ENCODE results near the gene MLYCD.

MLYCD gene

GRCh38 chr16:83958137-83958845, 59.4 kb downstream of the MLYCD start:
- DNase-seq: no peak

DNA sequence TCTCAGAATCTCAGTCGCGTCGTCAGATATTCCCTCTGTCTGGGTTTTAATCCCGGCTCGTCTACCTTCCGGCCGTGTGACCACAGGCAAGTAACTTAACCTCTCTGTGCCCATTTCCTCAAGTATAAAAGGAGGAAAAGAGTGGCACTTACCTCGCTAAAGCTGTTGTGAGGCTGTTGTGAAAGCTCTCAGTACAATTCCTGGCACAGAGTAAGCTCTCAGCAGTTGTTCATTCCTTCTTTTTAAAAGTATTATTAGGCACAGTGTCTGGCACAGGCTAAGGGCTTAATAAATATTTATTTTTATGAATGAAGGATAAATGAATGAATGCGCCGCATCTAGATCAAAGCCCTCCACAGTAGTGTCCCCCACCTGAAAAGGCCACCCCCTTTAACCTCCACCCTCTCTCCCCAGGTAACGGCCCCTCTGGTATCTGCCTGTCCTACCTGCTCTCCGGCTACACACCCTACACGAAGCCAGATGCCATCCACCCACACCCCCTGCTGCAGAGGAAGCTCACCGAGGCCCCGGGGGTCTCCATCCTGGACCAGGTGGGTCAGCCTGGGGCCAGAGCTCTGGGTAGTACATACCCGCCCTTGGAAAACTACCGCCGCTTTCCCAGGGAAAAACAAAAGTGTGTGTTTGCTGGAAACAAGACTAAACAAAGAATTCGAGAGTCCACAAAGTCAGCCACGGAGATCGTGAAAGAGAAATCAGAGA, 60.1 kb downstream of the MLYCD start:
- no peak for DNase-seq

- DNase-seq: no peak
These were observed 60.9 kb downstream of the MLYCD start for GRCh38 chr16:83959656-83960434.

- DNase-seq: no peak
These were observed 61.8 kb downstream of the MLYCD start for GRCh38 chr16:83960521-83961249.

DNA sequence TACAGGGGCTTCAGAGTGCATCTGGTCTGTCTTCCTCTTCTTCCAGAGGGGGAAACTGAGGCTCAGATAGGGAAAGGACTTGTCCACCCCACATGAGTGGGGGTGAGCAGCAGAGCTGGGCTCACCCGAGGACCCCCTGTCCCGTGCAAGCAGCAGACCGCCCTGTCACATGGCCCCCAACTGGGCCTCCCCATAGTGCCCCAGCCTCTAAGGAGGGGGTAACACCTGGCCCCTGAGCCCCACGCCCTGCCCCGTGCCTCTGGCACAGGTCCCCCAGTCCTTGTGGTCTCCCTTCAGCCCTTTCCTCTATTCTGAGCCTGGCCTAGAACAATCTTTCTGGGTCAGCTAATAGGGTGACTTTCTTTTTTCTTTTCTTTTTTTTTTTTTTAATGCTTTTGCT, 62.7 kb downstream of the MLYCD start:
- no peak for DNase-seq

DNA sequence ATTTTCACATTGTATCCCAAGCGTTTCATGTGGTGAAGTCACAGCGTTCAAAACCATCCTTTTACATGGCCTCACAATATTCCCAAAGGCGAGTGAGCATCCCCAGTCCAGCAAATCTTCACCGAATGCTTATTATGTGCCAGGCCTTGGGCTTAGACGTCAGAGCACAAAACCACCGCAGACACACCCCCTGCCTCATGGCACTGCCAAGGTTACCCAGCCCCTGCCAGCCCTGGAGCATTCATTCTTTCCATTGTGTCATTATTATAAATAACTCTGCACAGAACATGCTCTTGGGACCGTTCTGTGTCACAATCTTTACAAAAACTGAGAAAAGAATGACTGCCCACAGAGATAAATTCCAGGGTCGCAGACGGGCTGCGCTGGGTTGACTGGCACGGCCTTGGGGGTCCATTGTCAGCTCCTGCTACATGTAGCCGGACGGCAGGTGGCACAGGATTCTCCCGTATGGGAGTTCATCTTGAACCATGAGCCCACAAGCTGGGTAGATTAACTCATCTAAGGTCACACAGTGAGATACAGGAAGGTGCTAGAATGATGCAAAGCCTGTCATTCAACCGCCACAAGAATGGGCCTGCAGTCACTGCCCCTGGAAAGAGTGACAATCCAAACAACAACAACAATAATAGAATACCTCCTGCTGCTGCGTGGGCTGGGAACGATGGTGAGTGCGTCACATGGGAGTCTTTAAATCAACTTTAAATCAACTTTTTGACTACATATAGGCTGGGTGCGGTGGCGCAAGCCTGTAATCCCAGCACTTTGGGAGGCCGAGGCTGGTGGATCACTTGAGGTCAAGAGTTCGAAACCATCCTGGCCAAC, 64.6 kb downstream of the MLYCD start:
- no peak for DNase-seq

- DNase-seq: no peak
These were observed 65.9 kb downstream of the MLYCD start for GRCh38 chr16:83964684-83965443.

DNA sequence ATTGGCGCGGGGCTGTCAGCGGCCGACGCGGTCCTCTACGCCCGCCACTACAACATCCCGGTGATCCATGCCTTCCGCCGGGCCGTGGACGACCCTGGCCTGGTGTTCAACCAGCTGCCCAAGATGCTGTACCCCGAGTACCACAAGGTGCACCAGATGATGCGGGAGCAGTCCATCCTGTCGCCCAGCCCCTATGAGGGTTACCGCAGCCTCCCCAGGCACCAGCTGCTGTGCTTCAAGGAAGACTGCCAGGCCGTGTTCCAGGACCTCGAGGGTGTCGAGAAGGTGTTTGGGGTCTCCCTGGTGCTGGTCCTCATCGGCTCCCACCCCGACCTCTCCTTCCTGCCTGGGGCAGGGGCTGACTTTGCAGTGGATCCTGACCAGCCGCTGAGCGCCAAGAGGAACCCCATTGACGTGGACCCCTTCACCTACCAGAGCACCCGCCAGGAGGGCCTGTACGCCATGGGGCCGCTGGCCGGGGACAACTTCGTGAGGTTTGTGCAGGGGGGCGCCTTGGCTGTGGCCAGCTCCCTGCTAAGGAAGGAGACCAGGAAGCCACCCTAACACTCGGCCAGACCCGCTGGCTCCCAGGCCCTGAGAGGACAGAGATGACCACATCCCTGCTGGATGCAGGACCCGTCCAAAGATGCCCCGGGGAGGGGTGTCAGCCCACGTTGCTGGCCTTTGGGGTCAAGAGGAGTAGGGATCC, 66.7 kb downstream of the MLYCD start:
- DNase-seq: no peak

DNA sequence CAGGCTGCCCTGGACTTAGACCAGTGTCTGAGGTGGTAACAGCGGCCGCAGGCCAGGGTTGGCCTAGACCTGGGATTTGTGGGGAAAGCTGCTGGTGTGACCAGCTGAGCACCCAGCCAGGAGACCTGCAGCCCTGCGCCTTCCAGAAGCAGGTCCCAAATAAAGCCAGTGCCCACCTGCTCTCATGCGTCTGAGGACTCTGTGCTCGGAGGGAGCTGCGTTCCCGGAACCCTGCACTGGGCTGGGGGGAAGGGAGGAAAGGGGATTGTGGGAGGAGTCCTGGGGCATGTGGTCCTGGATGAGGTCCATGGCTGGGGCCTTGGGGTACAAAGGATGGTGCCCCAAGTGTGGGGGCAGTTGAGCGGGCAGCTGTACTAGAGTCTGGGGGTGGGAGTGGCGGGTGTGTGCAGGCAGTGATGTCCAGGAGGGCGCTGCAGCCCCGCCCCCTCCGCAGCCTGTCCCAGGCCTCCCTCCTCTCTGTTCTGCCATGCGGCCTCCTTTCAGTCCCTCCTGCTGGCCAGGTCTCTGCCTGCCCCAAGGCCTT, 67.3 kb downstream of the MLYCD start:
- DNase-seq: no peak

GRCh38 chr16:83967091-83967490, 68.2 kb downstream of the MLYCD start:
- DNase-seq: no peak

DNA sequence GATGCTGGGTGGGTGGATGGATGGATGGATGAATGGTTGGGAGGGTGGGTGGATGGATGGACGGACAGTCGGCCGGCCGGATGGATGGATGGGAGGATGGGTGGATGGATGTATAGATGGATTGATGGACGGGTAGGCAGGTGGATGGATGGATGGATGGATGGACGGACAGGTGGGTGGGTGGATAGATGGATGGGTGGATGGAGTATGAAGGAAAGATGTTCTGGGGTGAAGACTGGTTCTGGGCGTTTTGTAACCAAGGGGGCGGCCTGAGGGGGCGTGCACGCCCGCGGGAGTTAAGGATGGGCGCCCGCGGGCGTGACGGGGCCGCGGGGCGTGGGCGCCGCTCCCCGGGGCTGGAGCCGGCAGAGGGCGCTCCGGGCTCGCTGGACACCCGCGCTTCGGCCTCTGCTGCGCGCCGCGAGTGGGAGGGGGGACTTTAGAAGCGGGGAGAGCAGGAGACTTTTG, 69.0 kb downstream of the MLYCD start, which contains the start of gene NECAB2:
Gene NECAB2 (plus strand): TSS at position 407 of the 468 bp plus-strand sequence. CDS start 405 bp downstream, outside the sequence.
- peak; percentile 13 for DNase-seq

DNA sequence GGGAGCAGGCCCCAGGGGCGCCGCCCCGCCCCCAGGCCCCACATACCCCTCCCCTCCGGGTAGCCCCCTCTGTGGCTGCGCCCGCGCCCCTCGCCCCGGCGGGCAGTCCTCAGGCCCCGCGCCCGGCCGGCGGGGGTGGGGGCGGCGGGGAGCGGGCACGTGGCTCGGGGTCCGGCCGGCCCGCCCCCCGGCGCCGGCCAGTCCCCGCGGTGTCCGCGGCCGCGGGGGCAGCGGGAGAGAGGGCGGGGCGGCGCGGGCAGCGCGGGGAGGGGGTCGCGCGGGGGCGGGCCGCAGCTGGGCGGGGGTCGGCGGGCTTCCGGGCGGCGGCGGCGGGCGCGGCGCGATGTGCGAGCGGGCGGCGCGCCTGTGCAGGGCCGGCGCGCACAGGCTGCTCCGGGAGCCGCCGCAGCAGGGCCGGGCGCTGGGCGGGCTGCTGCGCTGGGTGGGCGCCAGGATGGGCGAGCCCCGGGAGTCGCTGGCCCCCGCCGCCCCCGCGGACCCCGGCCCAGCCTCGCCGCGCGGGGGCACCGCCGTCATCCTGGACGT, 69.5 kb downstream of the MLYCD start:
- DNase-seq: no peak

- DNase-seq: no peak
These were observed 70.2 kb downstream of the MLYCD start for GRCh38 chr16:83968891-83969649.

GRCh38 chr16:83969771-83970429, 71.0 kb downstream of the MLYCD start:
- no peak for DNase-seq

- DNase-seq: no peak
These were observed 71.5 kb downstream of the MLYCD start for GRCh38 chr16:83970430-83970815.

DNA sequence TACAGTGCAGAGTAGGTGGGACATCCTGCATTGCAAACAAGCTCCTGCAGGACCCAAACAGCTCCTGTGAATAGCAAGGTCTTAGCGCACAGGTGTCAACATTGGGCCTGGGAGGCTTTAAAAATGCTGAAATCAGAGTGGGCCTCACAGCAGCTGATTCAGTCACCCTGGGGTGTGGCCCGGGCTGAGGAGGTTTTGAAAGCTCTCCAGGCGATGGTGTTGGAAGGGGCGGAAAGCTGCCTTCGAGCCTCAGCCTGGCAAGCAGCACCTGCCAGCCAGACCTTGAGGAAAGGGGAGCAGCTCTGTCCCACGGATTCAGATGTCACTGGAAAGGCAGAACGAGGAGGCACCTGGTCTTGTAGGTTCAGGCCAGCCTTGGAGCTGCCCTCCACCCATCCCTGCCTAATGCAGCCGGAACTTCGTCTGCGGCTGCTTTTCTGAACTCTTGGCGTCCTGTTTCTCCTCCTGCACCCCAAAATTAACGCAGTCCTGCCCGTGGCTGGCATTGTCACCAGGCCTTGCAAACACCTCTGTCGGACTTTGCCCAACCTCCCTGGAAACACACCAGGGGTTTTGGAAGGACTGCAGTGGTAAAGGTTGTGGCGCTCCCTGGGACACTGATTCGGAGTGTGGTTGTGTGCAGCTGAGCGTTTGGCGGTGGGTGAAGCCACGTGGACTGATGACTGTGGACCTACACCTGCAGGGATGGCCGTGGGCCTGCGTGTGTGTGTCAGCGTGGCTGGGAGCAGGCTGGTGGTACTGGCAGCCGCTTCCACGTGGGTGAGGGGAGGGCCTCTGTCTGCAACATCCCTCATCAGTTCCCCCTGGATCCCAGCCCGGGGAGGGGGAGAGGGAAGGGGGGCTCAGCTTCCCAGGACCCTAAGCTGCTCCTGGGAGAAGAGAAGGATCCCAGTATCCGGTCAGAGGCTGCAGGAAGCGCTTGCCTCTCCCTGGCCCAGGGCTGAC, 72.5 kb downstream of the MLYCD start:
- no peak for DNase-seq
